K562 (cell line): Measurements from ENCODE around the gene TTC32. TPM values are rescaled to one million over a fixed set of nuclear protein-coding genes. Genes with fewer than 3 reads are reported as not detected.

Source experiments
- ATAC-seq: fragments of 200-7000 bp; cut with Tn5 transposase; 3 replicates; pipeline ENCODE4 v1.9.1; 2020; ENCODE audit warnings: moderate library complexity
- BruUV-seq: library from RNA; stranded (reverse); fragments of 400-500 nt; replicated peaks from 2 replicates; lab custom pipeline; 2021; lab: Mats Ljungman, UMichigan
- CTCF ChIA-PET: fragments of 300-600 bp; formaldehyde crosslinking; extraction: SDS; loops from one replicate; lab custom pipeline; 2021; ENCODE audit warnings: low intra/inter-chr PET ratio; lab: Yijun Ruan, JAX
- POLR2A ChIA-PET: fragments of 300-600, 350-650 bp; sonication (Branson Sonifier 250); formaldehyde crosslinking; extraction: SDS; loops from one replicate; lab custom pipeline; 2021; ENCODE audit warnings: antibody characterized with exemption, inconsistent platforms; lab: Yijun Ruan, JAX
- DNase-seq, 4 experiments: peaks; one replicate each; pipeline versions ENCODE4 v3.0.0 to v3.0.0-alpha.2; 2011 to 2018; ENCODE audit warnings: low spot score in 3 of 4, mixed read lengths in 3 of 4; ENCODE audit errors: extremely low read depth in 1 of 4
- FAIRE-seq: peaks from 2 replicates; lab custom pipeline; 2011; peaks lifted over from hg19 to GRCh38; lab: Jason Lieb, UNC
- H2AFZ ChIP-seq: 2 replicates; pipeline ENCODE4 v1.6.0; 2011; ENCODE audit warnings: low read depth, low read length, control low read depth, inconsistent platforms
- H3K27ac ChIP-seq: fragments of 200-600 bp; 3 replicates; pipeline ENCODE4 v1.8.0; 2011; ENCODE audit warnings: low read depth, mild to moderate bottlenecking, control low read depth, inconsistent platforms, low read length, moderate library complexity, mixed read lengths; ENCODE audit errors: extremely low read depth
- H3K27me3 ChIP-seq, 2 experiments: fragments of 300-600 bp in 1 of 2; 2 replicates in 1 of 2; 3 replicates in 1 of 2; pipeline versions ENCODE4 v1.6.0 to v1.8.0; 2011; ENCODE audit warnings: inconsistent platforms in 2 of 2, low read length in 2 of 2, mild to moderate bottlenecking in 1 of 2, mixed read lengths in 1 of 2, moderate library complexity in 1 of 2; ENCODE audit not compliant: control insufficient read depth in 2 of 2, insufficient read depth in 2 of 2
- H3K36me3 ChIP-seq: fragments of 300-600 bp; 3 replicates; pipeline ENCODE4 v1.8.0; 2011; ENCODE audit warnings: mild to moderate bottlenecking, low read length, inconsistent platforms; ENCODE audit not compliant: control insufficient read depth, insufficient read depth
- H3K4me1 ChIP-seq, 2 experiments: fragments of 200-600 bp in 1 of 2; replicated peaks in 1 of 2; 2 replicates in 1 of 2; 3 replicates in 1 of 2; pipeline versions ENCODE4 v1.5.1 to v1.8.0; 2011; ENCODE audit warnings: inconsistent platforms in 2 of 2, low read length in 2 of 2, mild to moderate bottlenecking in 1 of 2, mixed read lengths in 1 of 2, moderate library complexity in 1 of 2; ENCODE audit not compliant: control insufficient read depth in 2 of 2, insufficient read depth in 2 of 2
- H3K4me2 ChIP-seq: 2 replicates; pipeline ENCODE4 v1.6.1; 2011; ENCODE audit warnings: low read length, control low read depth, inconsistent platforms, mixed read lengths; ENCODE audit not compliant: insufficient read depth
- H3K4me3 ChIP-seq: fragments of 200-600 bp; sonication (generic), shearing (Covaris generic); 2 replicates; pipeline ENCODE4 v1.5.1; 2016; ENCODE audit warnings: control low read depth, inconsistent platforms
- H3K79me2 ChIP-seq: fragments of 200-600 bp; 3 replicates; pipeline ENCODE4 v1.8.0; 2011; ENCODE audit warnings: low read length, inconsistent platforms; ENCODE audit not compliant: control insufficient read depth, insufficient read depth
- H3K9ac ChIP-seq, 2 experiments: 2 replicates each; pipeline versions ENCODE4 v1.6.0 to v1.6.1; 2011; ENCODE audit warnings: low read depth in 2 of 2, low read length in 2 of 2, control low read depth in 1 of 2, inconsistent platforms in 1 of 2, mild to moderate bottlenecking in 1 of 2, mixed read lengths in 1 of 2; ENCODE audit not compliant: insufficient read depth in 1 of 2
- H3K9me1 ChIP-seq: one replicate; pipeline ENCODE4 v1.6.0; 2011; ENCODE audit warnings: inconsistent platforms, mild to moderate bottlenecking, low read length, moderate library complexity; ENCODE audit not compliant: control insufficient read depth, insufficient read depth
- H3K9me3 ChIP-seq: replicated peaks from 2 replicates; pipeline ENCODE4 v1.5.1; 2011; ENCODE audit warnings: low read depth, low read length, inconsistent platforms; ENCODE audit not compliant: control insufficient read depth, insufficient read depth
- H4K20me1 ChIP-seq: replicated peaks from 2 replicates; pipeline ENCODE4 v1.6.1; 2011; ENCODE audit warnings: low read length, inconsistent platforms, mixed read lengths; ENCODE audit not compliant: control insufficient read depth, insufficient read depth
- ATF1 ChIP-seq, 2 experiments: fragments of 450-650 bp in 1 of 2; IDR thresholded peaks; 2 replicates each; pipeline ENCODE4 v1.6.1; 2016; ENCODE audit warnings: missing compliant biosample characterization in 1 of 2, missing genetic modification characterization in 1 of 2
- CBFA2T3 ChIP-seq: fragments of 450-650 bp; IDR thresholded peaks from 2 replicates; pipeline ENCODE4 v1.6.1; 2017
- CBX5 ChIP-seq: IDR thresholded peaks from 2 replicates; pipeline ENCODE4 v1.6.1; 2014; ENCODE audit warnings: low read depth, borderline replicate concordance
- KHSRP ChIP-seq: fragments of 450-650 bp; IDR thresholded peaks from 2 replicates; pipeline ENCODE4 v1.6.1; 2017
- NCOA6 ChIP-seq: fragments of 450-650 bp; IDR thresholded peaks from 2 replicates; pipeline ENCODE4 v1.6.1; 2017; ENCODE audit warnings: mild to moderate bottlenecking
- POLR2G ChIP-seq: fragments of 200-400 bp; formaldehyde crosslinking; IDR thresholded peaks from 2 replicates; pipeline ENCODE4 v1.6.1; 2017; ENCODE audit warnings: low read depth, mild to moderate bottlenecking, antibody characterized with exemption, low read length, moderate library complexity
- SAFB2 ChIP-seq: fragments of 200-400 bp; formaldehyde crosslinking; IDR thresholded peaks from 2 replicates; pipeline ENCODE4 v1.6.1; 2018; ENCODE audit warnings: borderline replicate concordance, low read length, low read depth, moderate library complexity; ENCODE audit not compliant: severe bottlenecking
- SMC3 ChIP-seq: conservative IDR thresholded peaks from 2 replicates; pipeline ENCODE4 v1.6.1; 2011; ENCODE audit warnings: low read depth, low read length, improper control_type of control experiment; ENCODE audit not compliant: insufficient read depth
- STAG1 ChIP-seq: sonication (generic); formaldehyde crosslinking; IDR thresholded peaks from 2 replicates; pipeline ENCODE4 v1.5.0; 2020; ENCODE audit warnings: missing genetic modification reagents, borderline replicate concordance
- TBP ChIP-seq: optimal IDR thresholded peaks from 2 replicates; pipeline ENCODE3; 2011; ENCODE audit warnings: low read depth, low read length, improper control_type of control experiment
- TCF3 ChIP-seq: sonication (generic); formaldehyde crosslinking; IDR thresholded peaks from 2 replicates; pipeline ENCODE4 v1.4.0; 2020; ENCODE audit warnings: mild to moderate bottlenecking, missing genetic modification reagents
- ZNF140 ChIP-seq: fragments of 250-450 bp; sonication (Bioruptor Pico); IDR thresholded peaks from 2 replicates; pipeline ENCODE4 v1.8.0; 2021; ENCODE audit warnings: moderate library complexity, mild to moderate bottlenecking, inconsistent platforms
- ZNF217 ChIP-seq: sonication (generic); formaldehyde crosslinking; IDR thresholded peaks from 2 replicates; pipeline ENCODE4 v1.8.0; 2022; ENCODE audit warnings: mild to moderate bottlenecking, missing genetic modification reagents
- ZNF232 ChIP-seq: sonication (generic); formaldehyde crosslinking; IDR thresholded peaks from 2 replicates; pipeline ENCODE4 v1.8.0; 2022; ENCODE audit warnings: mild to moderate bottlenecking, missing genetic modification reagents
- ZNF239 ChIP-seq: fragments of 250-450 bp; sonication (Bioruptor Pico); IDR thresholded peaks from 2 replicates; pipeline ENCODE4 v1.4.0; 2020; ENCODE audit warnings: mild to moderate bottlenecking
- ZNF263 ChIP-seq: sonication (generic); formaldehyde crosslinking; IDR thresholded peaks from 2 replicates; pipeline ENCODE4 v1.8.0; 2022; ENCODE audit warnings: mild to moderate bottlenecking, missing genetic modification reagents, borderline replicate concordance
- ZNF780A ChIP-seq: fragments of 250-450 bp; sonication (Bioruptor Pico); IDR thresholded peaks from 2 replicates; pipeline ENCODE4 v1.5.0; 2021; ENCODE audit warnings: mild to moderate bottlenecking
- WGBS: fragments of 100-300 bp; shearing (Covaris generic); methylation state at CpG from one replicate; pipeline ENCODE4 v1.1.6; 2016; ENCODE audit warnings: low coverage, mixed read lengths; ENCODE audit not compliant: insufficient coverage; ENCODE audit errors: missing lambda C conversion rate; 5-methylcytosine and 5-hydroxymethylcytosine counted together
- in situ Hi-C: fragments of 300-500 bp; cut with MboI; formaldehyde crosslinking; loops from 4 replicates; pipeline ENCODE4 v1.15.0; 2018; ENCODE audit warnings: inconsistent platforms, mixed read lengths
- intact Hi-C: fragments of 100-400 bp; cut with micrococcal nuclease; formaldehyde crosslinking; loops from 2 replicates; pipeline ENCODE4 v1.14.2; 2022
- polyA plus RNA-seq, 8 experiments: library from polyadenylated mRNA; depleted of rRNA in 4 of 8; stranded (reverse) in 5 of 8; unstranded in 3 of 8; fragments of >200 nt; fragmentation: Nextera tagmentation in 2 of 8; fragmentation: Illumina TruSeq in 1 of 8; extraction: Ambion mirVana in 2 of 8; extraction: Trizol in 1 of 8; gene quantifications; 2 replicates each; pipeline versions ENCODE4 v1.2.1 to v1.2.3, GENCODE V29; 2011 to 2014; ENCODE audit warnings: inconsistent platforms in 1 of 8, missing spikeins in 1 of 8
- total RNA-seq, 7 experiments: library from RNA; depleted of rRNA in 6 of 7; stranded (reverse); fragments of >200 nt in 6 of 7; fragmentation: Illumina TruSeq in 2 of 7; extraction: Trizol in 2 of 7; gene quantifications; 2 replicates each; pipeline versions ENCODE4 v1.2.1 to v1.2.3, GENCODE V29; 2011 to 2021; ENCODE audit warnings: low replicate concordance in 1 of 7
- TF ChIP-seq, protein P1 (sequence below): sonication (generic); formaldehyde crosslinking; IDR thresholded peaks from 2 replicates; pipeline ENCODE4 v1.8.0; 2022; ENCODE audit warnings: missing genetic modification reagents, mild to moderate bottlenecking, borderline replicate concordance
- TF ChIP-seq, protein P2 (sequence below): fragments of 250-450 bp; sonication (Bioruptor Pico); IDR thresholded peaks from 2 replicates; pipeline ENCODE4 v1.4.0; 2020; ENCODE audit warnings: mild to moderate bottlenecking, moderate library complexity

The TTC32 gene
- total and polyA plus RNA-seq, 9 of the 15 experiments (the other 6 are each of a cell fraction or from before 2014, with no cell fraction given), result 27.6 to 71.4 (median 52.6) TPM

DNA sequence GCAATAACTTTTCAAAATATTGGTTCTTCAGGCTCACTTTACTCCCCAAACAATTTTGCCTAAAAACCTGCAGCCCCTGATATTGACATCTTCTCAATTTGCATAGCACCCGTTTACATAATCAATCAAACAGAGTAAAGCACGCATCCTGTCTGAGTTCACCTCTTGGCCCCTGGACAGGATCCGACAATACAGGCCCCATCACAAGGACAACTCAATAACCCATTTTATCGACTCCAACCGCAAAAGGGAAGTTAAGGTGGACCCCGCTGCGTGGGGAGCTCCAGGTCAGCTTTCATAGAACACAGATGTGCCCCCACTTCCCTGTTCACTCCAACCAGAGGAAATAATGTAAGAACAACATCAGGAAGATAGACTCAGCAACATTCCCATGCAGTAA, 44.7 kb downstream of the TTC32 start:
- BruUV-seq, result no TSS peak
- Histone ChIP-seq H3K4me2 (no peak overlapping the region), H3K27me3 (peaks cover 47 to 81% of the 10 kb centered on the region in 2 experiments), H4K20me1 (no peaks in the 10 kb centered on the region), H3K9me1 (no peaks in the 10 kb centered on the region), H3K36me3 (no peaks in the 10 kb centered on the region), H3K9me3 (no peaks in the 10 kb centered on the region)
- POLR2A ChIA-PET, result no interaction called here
- intact Hi-C loops, result no loop called here
- no peak for ATAC-seq
- WGBS, result 2% methylated on average over 7 of the region's 7 CpGs
- TF ChIP-seq SAFB2, result no peak
- no peak for TF ChIP-seq SMC3
- TF ChIP-seq TCF3 (CRISPR knock-in tag), result no peak
- TF ChIP-seq NCOA6, result no peak
- TF ChIP-seq, protein P1, sequence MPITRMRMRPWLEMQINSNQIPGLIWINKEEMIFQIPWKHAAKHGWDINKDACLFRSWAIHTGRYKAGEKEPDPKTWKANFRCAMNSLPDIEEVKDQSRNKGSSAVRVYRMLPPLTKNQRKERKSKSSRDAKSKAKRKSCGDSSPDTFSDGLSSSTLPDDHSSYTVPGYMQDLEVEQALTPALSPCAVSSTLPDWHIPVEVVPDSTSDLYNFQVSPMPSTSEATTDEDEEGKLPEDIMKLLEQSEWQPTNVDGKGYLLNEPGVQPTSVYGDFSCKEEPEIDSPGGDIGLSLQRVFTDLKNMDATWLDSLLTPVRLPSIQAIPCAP (CRISPR knock-in tag), result no peak
- no peak for TF ChIP-seq ZNF232 (CRISPR knock-in tag)
- no peak for TF ChIP-seq TBP
- no peak for TF ChIP-seq KHSRP
- TF ChIP-seq ZNF239 (CRISPR knock-in tag), result no peak
- TF ChIP-seq ZNF217 (CRISPR knock-in tag), result no peak
- no peak for TF ChIP-seq STAG1 (CRISPR knock-in tag)
- TF ChIP-seq POLR2G, result no peak
- TF ChIP-seq ZNF140 (CRISPR knock-in tag), result no peak
- TF ChIP-seq ATF1 (CRISPR knock-in tag; IDR thresholded peaks at IDR 0.05), result no peak
- no peak for TF ChIP-seq ATF1 (tag; IDR thresholded peaks at IDR 0.05)
- no peak for TF ChIP-seq ZNF263 (CRISPR knock-in tag)
- TF ChIP-seq CBFA2T3, result no peak
- TF ChIP-seq, protein P2, sequence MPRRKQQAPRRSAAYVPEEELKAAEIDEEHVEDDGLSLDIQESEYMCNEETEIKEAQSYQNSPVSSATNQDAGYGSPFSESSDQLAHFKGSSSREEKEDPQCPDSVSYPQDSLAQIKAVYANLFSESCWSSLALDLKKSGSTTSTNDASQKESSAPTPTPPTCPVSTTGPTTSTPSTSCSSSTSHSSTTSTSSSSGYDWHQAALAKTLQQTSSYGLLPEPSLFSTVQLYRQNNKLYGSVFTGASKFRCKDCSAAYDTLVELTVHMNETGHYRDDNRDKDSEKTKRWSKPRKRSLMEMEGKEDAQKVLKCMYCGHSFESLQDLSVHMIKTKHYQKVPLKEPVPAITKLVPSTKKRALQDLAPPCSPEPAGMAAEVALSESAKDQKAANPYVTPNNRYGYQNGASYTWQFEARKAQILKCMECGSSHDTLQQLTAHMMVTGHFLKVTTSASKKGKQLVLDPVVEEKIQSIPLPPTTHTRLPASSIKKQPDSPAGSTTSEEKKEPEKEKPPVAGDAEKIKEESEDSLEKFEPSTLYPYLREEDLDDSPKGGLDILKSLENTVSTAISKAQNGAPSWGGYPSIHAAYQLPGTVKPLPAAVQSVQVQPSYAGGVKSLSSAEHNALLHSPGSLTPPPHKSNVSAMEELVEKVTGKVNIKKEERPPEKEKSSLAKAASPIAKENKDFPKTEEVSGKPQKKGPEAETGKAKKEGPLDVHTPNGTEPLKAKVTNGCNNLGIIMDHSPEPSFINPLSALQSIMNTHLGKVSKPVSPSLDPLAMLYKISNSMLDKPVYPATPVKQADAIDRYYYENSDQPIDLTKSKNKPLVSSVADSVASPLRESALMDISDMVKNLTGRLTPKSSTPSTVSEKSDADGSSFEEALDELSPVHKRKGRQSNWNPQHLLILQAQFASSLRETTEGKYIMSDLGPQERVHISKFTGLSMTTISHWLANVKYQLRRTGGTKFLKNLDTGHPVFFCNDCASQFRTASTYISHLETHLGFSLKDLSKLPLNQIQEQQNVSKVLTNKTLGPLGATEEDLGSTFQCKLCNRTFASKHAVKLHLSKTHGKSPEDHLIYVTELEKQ (CRISPR knock-in tag), result no peak
- no peak for TF ChIP-seq CBX5
- TF ChIP-seq ZNF780A, result no peak
- TF ChIP-seq, all 486 proteins: peak for 0
- Histone ChIP-seq H3K27ac (no peak overlapping the region), H3K9ac (no peak overlapping the region; a peak in 1 of 4 replicates), H2AFZ (no peak overlapping the region), H3K79me2 (no peaks in the 10 kb centered on the region), H3K4me1 (no peaks in the 10 kb centered on the region; a peak in 1 of 5 replicates), H3K4me3 (no peak overlapping the region)
- no peak for DNase-seq
- in situ Hi-C loops, result loop anchor here (25.0 kb wide), 1 partner anchor 1095 kb away; no protein-coding TSS in a partner anchor
- FAIRE-seq, result no peak
- CTCF ChIA-PET, result no interaction called here
